SW480 (cell line): Measurements from ENCODE around the gene SYNJ2.
"Not testable (repeated sequence)": the region's sequence is repeated elsewhere in the genome, so short reads cannot be mapped to it uniquely, and the experiment has no call there.

Experiments used
- DNase-seq: peaks from one replicate; pipeline ENCODE4 v3.0.0-alpha.2; 2016; ENCODE audit warnings: low spot score

The SYNJ2 gene

DNA sequence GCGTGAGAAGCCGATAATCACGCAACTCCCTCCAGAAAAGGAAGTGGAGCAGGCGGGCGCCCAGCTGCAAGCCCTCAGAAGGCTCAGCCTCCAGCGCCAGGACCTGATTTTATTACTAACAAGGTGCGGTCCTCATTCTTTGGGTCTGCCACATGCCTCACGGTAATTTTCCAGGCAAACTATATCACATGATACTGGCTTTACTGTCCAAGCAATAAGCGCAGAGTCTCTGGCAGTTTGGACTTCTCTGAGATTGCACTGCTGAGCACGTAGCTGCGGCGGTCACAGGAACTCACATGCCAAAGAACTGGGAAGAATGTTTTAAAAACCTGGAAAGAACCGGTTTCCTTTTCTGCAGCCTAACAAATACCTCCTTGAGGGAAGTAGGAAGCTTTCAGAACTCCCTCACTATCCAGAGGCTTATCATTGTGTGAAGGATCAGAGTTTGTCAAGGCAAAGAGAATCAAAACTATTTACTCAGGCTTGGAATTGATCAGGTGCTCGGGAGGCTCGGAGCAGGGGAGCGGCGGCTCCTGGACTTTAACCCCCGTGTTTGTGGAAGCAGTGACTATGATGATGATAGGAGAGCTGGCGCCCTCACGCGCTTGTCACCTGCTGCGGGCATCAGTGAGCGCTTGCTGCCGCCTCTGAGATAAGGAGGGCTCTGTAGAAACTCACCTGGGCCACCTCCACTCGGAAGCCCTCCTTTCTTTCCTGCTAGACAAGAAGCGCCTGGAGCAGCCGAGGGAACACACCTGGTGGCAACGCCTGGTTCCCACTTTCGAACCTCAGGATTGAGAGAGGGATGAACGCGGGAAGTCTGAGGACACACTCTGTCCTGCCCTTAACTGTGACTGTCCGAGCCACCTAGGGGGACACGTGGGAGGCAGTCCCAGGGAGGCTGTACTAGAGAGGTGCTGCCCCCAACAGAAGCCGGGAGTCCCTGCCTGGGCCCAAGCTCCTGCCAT, 27.2 kb upstream of the SYNJ2 start:
- DNase-seq: peak; percentile 81

DNA sequence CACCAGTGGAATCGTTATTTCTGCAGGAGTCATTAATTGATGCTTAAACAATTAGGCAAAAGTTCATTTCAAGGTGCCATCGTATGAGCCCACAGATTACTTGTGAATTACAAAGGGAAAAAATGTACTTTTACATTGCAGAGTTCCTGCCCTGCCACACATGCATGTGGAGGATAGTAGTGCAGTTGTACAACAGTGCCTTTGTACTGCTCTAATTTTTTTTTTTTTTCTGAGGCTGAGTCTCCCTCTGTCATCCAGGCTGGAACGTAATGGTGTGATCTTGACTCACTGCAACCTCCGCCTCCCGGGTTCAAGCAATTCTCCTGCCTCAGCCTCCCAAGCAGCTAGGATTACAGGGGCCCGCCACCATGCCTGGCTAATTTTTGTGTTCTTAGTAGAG, 26.0 kb upstream of the SYNJ2 start:
- no peak for DNase-seq

DNA sequence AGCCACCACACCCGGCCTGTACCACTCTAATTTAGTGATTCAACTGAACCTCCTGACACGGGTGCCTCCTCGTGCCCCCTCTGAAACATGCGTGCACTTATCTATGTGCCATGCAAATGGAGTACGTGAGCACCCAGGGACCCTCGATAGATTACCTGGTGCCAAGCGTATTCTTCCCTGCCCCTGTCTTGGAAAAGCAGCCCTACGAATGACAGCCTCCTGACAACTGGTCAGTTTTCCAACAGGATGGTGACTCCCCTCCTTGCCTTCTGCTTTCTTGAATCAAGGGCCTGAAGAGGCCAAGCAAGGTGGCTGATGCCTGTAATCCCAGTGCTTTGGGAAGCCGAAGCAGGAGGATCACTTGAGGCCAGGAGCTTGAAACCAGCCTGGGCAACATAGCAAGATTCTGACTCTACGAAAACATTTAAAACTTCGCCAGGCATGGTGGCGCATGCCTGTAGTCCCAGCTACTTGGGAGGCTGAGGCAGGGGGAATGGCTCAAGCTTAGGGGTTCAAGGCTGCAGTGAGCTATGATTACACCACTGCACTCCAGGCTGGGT, 25.4 kb upstream of the SYNJ2 start:
- DNase-seq: no peak

DNA sequence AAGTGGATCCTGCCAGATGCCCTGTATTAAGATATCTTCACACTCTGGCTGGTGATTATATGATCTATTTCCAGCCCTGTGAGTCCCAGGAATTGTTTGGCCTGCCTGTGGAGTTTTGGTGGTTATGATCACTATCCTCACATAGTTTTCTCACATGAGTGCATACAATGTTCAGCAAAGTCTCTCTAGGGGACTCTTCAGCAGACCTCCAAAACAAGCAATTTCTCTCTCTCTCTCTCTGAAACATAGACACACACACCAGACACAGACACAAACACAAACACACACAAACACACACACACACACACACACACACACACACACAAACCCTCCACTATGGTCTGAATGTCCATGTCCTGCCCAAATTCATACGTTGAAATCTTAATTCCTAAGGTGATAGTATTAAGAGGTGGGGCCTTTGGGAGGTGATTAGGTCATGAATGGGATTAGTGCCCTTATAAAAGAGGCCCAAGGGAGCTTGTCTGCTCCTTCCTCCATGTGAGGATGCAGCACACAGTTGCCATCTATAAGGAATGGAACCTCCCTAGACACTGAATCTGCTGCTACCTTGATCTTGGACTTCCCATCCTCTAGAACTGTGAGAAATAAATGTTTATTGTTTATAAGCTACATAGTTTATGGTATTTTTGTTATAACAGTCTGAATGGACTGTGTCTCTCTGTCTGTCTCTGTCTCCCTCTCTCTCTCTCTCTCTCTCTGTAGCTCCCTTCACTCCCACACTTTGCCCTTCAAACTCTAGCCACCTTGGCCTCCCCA, 22.0 kb upstream of the SYNJ2 start:
- DNase-seq: no peak

DNA sequence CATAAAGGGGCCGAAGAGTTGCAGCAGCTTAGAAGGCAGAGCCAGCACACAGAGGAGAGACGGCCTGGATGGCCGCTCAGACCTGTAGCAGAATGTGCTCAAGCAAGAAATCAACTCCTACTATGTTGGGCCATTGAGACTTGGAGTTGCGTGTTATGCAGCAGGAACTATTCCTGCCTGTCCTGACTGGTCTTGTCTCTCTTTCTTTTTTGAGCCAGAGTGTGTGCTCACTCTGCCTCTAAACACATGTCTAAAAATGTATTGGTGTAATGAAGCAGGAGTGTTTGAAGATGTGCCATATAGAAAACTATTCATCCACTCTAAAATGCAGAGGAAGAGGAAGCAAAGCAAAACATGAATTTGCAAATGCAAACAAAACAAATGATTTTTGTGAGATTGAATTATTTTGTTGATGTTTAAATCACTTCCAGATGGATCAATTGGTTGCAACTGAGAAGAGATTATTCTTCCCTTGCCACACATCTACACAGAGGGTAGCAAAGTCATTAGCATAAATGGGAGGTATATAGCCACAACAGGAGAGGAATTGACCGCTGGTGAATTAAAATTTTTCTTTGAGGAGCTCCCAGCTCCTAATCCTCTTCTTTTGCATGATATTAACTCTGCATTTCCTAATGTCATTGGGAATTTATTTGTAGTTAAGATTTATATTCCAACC, 20.4 kb upstream of the SYNJ2 start:
- no peak for DNase-seq

DNA sequence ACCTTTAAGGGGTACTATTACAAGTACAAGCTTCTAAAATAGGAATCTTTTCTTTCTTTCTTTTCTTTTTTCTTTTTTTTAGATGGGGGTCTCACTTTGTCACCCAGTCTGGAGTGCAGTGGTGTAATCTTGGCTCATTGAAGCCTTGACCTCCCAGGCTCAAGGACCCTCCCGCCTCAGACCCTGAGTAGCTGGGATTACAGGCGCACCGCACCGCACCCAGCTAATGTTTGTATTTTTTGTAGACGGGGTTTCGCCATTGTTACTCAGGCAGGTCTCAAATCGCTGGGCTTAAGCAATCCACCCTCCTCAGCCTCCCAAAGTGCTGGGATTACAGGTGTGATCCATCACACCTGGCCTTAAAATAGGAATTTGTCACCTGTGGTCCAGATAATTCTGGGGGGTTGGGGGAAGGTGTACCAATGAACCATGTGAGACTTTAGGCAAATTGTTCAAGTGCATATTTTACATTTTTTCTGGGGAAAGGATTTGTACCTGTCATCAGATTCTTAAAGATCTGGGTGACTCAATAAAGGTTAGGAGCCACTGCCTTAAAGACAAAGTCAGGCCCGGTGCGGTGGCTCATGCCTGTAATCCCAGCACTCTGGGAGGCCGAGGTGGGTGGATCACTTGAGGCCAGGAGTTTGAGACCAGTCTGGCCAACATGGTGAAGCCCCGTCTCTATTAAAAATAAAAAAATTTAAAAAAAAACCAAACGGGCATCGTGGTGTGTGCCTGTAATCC, 19.7 kb upstream of the SYNJ2 start:
- no peak for DNase-seq

DNA sequence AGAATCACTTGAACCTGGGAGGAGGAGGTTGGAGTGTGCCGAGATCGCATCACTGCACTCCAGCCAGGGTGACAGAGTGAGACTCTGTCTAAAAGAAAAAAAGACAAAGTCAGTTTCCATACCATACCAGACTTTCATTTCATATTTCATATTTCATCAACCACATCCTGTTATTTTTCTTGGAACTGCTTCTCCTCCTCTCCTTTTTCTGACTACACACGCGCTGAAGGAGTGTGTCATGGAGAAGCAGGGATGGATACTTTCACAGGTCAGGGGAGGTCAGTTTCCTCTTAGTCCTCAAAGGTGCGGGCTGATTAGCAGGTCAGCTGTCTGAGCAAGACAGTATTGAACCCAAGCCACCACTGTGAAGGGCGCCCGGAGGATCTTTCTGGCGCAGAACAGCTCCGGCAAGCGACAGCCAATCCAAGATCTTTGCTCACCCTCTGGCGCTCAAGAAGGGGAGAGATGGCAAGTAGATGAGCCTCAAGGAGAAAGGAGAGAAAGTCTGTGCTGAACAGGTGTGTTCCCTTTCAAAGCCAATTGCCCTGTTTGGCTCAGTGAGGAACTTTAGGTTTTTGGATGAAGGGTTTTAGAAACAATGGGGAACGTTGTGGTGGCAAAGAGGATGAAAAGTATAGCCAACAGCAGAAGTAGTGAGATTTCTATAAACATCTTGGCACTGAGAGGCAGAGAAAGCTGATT, 18.9 kb upstream of the SYNJ2 start:
- no peak for DNase-seq

DNA sequence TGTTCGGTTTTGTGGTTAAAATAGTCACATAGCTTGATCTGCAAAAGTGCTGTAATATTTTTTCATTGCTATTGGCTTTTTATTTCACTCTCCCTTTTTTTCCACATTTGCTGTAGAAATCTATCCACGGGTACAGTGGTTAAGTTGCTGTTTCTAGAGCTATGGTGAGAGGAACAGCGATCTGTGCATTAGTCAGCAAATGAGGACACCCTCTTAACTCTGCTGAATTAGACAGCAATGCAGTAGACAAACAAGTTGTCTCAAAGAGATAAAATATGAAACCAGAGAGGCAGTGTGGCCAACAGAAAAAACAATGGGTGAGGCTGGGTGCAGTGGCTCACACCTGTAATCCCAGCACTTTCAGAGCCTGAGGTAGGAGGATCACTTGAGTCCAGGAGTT, 17.6 kb upstream of the SYNJ2 start:
- DNase-seq: no peak

DNA sequence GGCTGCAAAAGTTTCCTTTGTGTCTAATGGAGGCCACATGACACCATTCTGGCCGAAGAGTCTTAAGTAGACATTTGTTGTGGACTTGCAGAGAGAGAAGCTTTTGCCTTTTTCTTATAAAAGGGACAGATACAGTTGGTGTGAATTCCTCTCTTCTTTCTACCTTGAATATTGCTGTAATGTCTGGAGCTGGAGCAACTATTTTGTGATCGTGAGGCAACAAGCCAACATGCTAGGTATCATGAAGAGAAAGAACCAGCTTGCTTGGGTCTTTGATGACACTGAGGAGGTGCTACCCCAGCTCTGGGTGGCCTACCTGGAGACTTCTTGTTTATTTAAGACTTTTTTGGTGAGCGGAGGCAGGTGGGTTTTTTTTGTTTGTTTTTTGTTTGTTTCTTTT, 16.3 kb upstream of the SYNJ2 start:
- no peak for DNase-seq

DNA sequence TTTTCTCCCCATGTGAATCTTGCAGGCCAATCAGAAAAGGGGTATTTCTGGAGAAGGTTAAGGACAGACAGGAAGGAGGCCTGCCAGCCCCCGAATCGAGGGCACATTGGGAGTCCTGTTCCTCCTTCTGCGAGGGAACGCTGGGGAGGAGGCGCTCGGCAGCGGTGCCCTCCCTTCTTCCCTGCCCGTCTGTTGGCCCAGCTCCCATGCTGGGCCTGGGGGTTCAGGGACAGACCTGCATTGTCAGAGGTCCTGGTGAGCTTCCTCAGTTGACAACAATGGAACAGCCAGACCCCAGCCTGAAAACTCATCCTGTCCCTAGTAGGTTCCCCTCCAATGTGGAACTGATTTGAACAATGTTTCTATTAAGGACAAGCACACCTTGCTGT, 15.1 kb upstream of the SYNJ2 start:
- DNase-seq: no peak

DNA sequence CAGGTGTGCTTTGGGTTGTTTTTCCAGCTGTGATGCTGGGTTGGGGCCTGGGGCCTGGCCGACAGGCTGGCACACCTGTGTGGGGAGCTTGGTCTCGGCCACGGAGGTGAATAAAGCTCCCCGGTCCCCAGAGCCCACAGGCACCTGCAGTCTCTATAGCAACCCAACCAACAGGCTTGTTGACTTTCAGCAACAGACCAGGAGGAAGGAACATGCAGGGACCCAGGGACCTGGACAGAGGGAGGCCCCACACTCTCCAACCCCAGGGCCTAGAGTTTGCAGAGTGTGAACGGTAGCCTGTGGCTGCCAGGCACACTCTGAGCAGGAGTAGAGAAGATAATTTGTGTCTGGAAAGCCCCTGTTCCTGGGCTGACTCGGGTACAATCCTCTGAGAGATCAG, 14.6 kb upstream of the SYNJ2 start:
- no peak for DNase-seq

DNA sequence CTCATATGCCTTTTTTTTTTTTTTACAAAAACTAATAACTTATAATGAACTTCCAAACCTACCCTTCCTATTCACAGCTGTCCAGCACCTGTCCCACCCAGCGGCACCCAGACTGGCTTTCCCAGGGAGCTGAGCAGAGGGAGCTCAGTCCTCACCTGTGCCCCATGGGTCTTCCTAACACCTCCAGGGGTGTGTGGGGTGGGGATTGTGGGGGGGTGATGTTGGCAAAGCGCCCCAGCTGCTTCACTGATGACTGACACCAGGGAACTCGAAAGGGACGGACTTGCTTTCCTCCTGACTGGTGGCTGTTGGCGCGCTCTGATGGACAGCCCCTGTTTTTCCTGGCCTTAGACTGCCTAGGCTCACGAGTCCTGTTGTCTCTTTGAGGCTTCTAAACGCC, 14.2 kb upstream of the SYNJ2 start:
- DNase-seq: no peak

DNA sequence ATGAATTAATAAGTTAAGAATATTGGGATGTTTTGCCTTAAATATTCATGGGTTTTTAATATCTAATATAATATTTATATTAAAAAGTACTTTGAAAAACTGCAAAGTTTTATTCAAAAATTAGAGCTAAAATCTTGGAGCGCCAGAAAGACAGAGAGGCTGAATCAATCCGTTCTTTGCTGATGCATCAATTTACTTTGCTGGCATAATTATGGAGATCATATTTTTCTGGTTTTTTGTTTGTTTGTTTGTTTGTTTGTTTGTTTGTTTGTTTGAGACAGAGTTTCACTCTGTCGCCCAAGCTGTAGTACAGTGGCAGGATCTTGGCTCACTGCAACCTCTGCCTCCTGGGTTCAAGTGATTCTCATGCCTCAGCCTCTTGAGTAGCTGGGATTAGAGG, 9.5 kb upstream of the SYNJ2 start:
- DNase-seq: not testable (repeated sequence)

DNA sequence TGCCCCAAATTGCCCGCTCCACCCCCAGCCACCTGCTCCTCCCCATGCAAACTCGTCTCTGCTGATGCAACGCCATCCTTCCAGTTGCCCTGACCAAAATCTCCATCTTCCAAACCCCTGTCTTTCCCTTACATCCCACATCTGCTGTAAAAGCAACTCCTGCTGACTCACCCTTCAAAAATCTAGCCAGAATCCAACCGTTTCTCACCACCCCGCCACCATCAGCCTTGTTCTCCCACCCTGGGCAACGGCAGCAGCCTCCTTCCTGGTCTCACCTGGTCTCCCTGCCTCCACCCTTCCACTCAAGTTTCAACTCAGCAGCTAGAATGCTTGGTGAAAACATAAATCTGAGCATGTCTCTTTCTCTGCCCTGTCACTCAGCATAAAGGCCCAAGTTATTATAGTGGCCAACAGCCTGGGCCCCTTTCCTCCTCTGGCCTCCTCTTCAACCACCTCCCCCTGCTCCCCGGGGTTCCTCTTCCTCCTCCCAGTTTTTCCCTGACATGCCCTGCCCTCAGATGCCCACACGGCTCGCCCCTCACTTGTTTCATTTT, 7.2 kb upstream of the SYNJ2 start:
- DNase-seq: no peak

DNA sequence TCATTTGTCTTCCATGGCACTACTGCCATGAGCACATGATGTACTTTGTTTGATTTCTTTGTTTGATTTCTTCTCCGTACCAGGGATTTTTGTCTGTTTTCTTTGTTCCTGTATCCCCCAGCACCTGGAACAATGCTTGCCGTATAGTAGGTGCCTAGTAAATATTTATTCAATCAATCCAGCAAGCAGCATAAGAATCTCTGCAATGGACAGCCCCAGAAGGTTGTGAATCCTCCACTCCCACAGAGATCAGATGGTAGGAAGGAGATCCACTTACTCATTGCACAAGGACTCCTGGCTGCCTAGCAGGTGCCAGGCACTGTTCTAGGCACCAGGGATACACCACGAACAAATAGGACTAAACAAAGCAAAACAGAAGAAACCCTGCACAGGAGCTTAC, 6.7 kb upstream of the SYNJ2 start:
- DNase-seq: no peak

DNA sequence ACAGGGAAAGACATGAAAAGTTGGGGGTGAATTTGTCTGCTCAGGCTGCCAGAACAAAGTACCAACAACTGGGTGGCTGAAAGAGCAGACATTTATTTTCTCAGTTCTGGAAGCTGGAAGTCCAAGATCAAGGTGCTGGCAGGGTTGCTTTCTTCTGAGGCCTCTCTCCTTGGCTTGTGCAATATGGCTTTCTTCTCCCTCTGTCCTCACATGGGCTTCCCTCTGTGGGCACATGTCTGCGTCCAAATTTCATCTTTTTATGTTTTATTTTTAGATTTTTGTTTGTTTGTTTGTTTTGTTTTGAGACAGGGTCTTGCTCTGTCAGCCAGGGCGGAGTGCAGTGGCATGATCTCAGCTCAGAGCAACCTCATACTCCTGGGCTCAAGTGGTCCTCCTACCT, 6.2 kb upstream of the SYNJ2 start:
- DNase-seq: no peak

DNA sequence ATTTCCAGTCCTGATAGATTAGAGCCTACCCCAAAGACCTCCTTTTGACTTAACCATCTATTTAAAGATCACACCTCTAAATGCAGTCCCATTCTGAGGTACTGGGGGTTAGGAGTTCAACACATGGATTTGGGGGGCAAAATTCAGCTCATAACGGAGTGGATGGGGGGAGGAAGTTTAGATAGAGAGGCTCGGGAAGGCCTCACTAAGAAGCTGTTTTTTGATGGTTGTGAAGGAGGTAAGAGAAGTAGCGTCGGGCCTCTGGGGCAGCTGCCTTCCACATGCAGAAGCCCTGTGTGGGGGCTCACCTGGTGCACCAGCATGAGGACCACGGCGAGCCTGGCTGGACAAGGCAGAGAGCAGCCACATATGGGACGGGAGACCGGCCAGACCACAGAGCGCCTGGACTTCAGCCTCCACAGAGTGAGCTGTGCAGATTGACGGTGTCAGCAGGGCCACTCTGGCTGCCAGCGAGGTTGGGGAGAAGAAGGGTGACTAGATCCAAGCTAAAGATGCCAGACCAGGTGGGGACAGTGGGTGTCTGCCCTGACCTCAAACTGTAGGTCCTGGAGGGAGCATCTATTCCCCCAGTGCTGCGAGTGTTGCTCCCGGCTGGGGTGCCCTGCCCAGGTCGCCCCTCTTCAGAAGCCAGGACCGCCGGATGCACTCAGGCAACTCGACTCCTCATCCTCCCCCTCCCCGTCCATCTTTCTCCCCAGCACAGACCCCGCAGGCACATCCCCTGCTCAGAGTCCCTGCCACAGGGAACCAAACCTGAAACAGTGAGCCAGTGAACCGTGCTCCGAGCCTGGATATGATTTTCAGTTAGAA, 5.1 kb upstream of the SYNJ2 start:
- DNase-seq: no peak

DNA sequence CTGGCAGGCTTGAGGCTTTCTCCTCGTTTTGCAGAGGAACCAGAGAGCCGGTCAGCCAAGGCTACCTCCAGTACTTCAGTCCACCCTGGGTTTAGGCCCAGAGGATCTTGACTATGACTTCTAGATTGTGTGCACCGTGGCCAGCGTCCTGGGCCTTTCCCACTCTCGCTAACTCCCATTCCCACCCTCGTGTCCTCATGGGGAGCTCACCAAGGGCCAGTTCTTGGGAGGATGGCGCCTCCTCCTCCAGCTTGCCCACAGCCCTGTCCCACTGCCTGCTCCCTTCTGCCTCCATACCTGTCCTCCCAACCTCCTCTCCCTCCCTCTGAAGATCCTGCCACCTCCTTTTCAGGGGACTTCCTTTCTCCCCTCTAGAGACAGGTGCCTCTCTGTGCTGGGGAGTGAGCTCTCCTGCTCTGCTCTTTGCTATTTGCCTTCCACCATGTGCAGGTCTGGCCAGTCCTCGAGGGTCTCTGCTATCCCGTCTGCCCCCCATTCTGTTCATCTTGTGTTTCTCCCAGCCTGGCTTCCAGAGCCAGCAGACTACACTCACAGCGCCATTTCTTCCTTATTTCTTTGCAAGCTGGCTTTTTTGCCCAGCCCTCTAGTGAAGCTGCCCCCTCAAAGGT, 4.4 kb upstream of the SYNJ2 start:
- DNase-seq: no peak

DNA sequence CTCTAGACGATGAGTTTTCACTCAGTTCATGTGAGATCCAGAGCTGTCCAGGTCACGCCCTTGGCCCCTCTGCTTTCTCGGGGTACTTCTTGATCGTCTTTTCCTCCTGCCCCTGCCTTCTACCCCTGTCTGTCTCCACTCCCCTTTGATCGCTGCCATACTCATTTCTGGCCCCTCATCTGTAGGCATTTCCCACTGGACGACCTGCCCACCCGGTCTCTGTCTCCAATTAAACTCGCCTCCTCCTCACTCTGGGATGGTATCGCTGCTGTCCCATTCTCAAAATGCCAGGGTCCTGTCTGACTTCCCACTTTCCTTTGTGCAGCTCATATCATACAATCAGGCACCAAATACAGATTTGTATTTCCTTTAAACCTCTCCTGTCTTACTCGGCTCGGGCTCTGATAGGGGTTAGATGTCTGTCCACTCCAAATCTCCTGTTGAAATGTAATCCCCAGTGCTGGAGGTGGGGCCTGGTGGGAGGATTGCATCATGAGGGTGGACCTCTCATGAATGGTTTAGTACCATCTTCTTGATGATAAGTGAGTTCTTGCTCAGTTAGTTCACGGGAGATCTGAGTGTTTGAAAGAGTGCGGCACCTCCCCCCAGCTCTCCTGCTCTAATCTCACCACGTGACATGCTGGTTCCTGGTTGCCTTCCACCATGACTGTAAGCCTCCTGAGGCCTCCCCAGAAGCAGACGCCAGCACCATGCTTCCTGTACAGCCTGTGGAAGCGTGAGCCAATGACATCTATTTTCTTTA, 3.5 kb upstream of the SYNJ2 start:
- DNase-seq: no peak
